Fibroblast of villous mesenchyme (primary cell): Measurements from ENCODE around the gene BPTF. TPM values are rescaled to one million over a fixed set of nuclear protein-coding genes. Genes with fewer than 3 reads are reported as not detected.

ENCODE experiments used
- DNase-seq: peaks from one replicate; pipeline ENCODE4 v3.0.0-alpha.2; 2010; ENCODE audit warnings: low read depth
- H3K4me3 ChIP-seq: 2 replicates; pipeline ENCODE4 v1.5.1; 2011; ENCODE audit warnings: low read depth, mild to moderate bottlenecking, low read length
- total RNA-seq: library from RNA; depleted of rRNA; stranded (reverse); fragments of >200 nt; gene quantifications from 2 replicates; pipeline ENCODE4 v1.2.3, GENCODE V29; 2012
- TF ChIP-seq, protein P1 (sequence below): IDR thresholded peaks from 2 replicates; pipeline ENCODE4 v1.5.1; 2012; ENCODE audit warnings: low read depth, mild to moderate bottlenecking, low read length; ENCODE audit not compliant: insufficient read depth

The BPTF gene
- total RNA-seq, 1 donor, result 56.1 TPM

DNA sequence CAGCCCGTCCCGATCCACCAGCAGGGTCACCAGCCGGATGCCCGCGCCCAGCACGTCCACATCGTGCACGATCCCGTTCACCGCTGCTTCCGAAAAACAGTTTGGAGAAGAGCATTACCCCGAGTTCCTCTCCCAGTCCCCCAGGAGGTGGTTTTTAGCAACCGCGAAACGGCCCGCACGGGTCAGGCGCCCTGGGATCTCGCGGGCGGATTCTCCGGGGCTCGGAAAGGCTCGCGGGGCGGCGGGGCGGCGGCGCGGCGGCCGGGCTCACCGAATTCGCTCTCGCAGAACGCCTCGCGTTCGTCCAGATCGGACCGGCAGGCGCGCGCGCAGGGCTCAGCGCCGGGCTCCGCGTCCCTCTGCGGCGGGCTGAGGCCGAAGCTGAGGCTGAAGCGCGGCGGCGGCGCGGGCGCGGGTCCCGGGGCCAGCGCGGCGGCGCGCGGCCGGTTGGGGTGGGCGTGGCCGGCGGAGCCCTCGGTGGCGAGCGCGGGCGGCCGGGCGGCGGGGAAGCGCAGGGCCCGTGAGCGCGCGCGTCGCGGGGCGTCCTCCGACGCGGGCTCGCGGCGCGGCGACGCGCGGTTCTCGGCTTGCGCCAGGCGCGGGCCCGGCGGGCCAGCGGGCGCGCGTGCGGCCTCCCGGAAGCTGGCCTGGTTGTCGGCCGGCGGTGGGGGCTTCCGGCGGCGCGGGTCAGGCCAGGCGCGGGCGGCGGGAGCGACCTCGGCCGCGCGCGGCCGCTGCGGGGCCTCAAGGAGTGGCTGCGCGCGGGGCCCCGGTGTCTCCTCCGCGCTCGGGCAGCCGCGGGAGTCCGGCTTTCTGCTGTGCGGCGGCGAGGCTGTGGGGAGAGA is 168.1 kb downstream of the BPTF start:
- peak overlapping the region; percentile 78 for H3K4me3 ChIP-seq
- peak; percentile 83 for DNase-seq
- TF ChIP-seq, protein P1, sequence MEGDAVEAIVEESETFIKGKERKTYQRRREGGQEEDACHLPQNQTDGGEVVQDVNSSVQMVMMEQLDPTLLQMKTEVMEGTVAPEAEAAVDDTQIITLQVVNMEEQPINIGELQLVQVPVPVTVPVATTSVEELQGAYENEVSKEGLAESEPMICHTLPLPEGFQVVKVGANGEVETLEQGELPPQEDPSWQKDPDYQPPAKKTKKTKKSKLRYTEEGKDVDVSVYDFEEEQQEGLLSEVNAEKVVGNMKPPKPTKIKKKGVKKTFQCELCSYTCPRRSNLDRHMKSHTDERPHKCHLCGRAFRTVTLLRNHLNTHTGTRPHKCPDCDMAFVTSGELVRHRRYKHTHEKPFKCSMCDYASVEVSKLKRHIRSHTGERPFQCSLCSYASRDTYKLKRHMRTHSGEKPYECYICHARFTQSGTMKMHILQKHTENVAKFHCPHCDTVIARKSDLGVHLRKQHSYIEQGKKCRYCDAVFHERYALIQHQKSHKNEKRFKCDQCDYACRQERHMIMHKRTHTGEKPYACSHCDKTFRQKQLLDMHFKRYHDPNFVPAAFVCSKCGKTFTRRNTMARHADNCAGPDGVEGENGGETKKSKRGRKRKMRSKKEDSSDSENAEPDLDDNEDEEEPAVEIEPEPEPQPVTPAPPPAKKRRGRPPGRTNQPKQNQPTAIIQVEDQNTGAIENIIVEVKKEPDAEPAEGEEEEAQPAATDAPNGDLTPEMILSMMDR, result no peak

DNA sequence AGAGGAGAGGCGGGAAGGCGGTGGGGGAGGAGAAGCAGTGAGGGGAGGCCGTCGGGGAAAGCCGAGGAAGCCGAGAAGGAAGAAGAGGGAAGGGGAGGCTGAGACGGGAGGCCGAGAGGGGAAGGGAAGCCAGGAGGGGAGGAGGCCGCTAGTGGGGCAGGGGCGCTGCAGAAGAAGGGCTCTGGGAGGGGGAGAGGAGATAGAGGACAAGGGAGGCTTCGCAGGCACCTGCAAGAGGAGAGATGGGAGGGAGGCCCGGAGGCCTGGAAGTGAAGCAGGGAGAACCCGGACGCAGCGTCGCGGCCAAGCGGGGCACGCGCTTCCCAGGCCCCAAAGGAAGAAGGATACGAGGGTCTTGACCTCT is 168.7 kb downstream of the BPTF start:
- no peak for DNase-seq
- peak overlapping the region; percentile 78 for H3K4me3 ChIP-seq
- TF ChIP-seq, protein P1, result no peak

DNA sequence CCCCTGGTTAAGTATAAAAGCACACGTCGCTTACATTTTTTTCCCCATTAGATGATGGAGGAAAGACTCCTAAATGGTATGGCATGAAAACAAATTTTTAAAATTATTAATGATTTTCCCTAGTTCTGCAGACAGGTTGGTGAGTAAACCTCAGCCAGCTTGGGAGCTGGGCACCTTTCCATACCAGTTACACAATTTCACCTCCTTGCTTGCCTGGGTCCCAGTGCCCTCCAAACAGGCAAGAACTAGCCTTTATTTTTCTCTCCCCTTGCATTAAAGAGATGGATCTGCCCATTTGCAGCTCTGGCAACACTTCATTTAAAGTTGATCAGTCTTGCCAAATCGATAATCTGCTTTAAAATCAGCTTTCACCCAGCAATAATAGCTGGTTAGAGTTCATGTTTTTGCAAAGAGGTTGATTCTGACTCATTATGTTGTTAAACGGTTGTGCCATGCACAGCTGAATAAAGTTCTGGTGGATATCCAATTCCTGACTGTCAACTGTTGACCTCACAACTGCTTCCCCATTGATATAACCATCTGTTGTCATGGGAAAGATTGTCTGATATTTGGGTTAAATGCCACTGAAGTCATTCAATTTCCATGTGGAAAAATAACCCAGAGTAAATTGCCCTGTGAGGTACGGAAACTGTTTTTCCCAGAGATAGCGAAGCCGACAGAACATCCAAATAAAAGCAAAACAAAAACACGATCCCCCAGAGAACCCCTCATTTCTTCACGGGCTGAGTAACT is 169.7 kb downstream of the BPTF start:
- TF ChIP-seq, protein P1, result no peak
- peak; percentile 80 for DNase-seq
- peak overlapping the region; percentile 67 for H3K4me3 ChIP-seq

DNA sequence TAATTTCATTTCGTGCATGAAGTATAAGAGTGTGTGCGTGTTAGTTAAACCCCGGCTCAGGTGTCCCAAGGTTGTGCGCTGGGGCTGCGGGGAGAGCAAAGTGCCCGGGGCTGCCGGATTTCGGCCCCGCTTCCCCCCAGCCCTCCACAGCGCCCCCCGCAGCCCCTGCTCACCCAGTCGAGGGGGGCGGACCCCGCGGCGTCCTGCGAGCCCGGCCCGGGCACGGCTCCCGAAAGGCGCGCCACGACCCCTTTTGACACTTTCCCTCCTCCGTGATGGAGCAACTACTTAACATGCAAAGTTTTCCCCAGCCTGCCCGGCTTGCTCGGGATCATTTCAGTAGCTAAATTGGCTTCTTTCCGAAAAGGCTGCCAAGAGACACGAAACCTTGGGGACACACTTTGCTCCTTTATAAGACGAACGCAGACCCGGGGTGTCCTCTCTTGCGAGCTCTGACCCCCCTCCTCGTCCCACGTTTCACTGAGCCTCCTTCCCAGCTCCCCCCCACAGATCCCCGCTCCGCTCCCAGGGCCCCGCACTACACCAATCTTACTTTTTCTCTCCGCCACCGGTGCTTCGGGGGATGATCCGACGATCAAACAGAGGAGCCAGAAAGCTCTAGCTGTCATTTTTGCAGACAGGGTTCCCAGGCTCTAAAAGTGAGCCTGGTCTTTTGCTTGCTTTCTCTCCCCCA is 170.4 kb downstream of the BPTF start:
- DNase-seq, result peak; percentile 20
- TF ChIP-seq, protein P1, result no peak
- peak overlapping the region; percentile 67 for H3K4me3 ChIP-seq

DNA sequence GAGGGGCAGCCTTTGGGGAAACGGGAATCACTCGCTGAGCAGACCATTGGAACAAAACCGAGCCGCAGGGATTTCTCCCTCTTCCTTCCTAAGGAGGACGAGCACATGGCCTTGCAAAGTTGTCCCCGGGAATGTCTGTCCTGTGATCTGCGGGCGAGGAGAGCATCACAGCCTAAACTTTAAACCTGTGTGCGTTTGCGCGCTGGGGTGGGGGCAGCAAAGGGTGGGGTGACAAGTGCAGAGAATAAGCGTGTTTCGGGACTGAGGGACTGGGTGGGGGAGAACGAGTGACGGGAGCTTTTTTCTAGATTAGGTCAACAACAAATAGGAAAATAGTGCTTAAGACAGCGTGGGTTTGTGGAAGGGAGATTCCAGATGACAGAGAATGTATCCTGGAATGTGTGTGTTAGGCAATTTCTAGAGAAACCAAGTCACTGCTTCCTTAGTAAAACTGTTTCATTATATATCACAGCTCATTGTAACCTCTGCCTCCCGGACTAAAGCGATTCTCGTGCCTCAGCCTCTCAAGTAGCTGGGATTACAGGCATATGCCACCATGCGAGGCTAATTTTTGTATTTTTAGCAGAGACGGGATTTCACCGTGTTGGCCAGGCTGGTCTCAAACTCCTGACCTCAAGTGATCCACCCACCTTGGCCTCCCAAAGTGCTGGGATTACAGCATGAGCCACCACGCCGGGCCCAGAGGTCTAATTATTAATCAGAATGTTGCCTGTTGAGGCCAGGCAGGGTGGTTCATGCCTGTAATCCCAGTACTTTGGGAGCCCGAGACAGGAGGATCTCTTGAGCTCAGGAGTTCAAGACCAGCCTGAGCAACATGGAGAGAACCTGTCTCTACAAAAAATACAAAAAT is 171.2 kb downstream of the BPTF start, which contains the start of gene C17orf58:
Gene C17orf58, minus strand, starts transcription at position 169 of the 871 bp plus-strand sequence. CDS start 271 bp downstream, outside the sequence.
- peak; percentile 70 for DNase-seq
- H3K4me3 ChIP-seq, result peak within 1 kb of the TSS; percentile 67

DNA sequence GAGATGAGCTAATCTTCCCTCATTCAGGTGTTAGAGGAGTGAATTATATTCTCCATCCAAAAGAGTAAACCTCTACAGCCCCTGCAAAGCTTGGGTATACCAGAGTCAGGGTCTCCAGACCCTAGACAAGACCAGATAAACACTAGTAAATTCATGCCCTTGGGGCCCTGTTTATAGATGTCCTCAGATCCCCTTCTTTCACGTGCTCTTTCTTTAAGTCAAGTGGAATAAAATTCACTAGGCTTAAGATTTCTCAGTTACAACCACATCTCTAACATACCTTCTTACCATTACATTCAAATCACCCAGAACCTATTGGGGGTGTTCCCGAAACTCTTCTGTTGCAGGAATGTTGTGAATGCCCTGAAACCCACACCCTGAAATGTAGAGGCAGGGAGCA is 173.2 kb downstream of the BPTF start:
- peak; percentile 66 for DNase-seq
- TF ChIP-seq, protein P1, result no peak
- H3K4me3 ChIP-seq, result no peak overlapping the region
